Measurements from ENCODE around the gene CALML6.

CALML6 gene

DNA sequence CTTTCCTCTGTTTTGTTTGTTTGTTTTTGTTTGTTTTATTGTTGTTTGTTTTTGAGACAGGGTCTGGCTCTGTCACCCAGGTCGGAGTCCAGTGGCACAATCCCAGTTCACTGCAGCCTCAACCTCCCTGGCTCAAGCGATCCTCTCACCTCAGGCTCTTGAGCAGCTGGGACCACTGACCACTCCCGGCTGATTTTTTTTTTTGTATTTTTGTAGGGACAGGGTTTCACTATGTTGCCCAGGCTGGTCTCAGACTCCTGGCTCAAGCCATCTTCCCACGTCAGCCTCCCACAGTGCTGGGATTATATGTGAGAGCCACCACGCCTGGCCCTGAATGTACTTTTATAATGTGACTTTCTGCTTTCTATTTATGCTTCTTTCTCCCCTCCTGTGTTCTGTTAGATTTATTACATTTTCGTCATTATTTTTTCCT lies 5.0 kb upstream of the CALML6 start:
- DNase-seq (ENCODE audit: insufficient read length, low spot score) (no peak), FAIRE-seq (no peak)

- FAIRE-seq = no peak
- no peak for DNase-seq (ENCODE audit: insufficient read length, low spot score)
These were observed 4.3 kb upstream of the CALML6 start for GRCh38 chr1:1910651-1911331.

DNA sequence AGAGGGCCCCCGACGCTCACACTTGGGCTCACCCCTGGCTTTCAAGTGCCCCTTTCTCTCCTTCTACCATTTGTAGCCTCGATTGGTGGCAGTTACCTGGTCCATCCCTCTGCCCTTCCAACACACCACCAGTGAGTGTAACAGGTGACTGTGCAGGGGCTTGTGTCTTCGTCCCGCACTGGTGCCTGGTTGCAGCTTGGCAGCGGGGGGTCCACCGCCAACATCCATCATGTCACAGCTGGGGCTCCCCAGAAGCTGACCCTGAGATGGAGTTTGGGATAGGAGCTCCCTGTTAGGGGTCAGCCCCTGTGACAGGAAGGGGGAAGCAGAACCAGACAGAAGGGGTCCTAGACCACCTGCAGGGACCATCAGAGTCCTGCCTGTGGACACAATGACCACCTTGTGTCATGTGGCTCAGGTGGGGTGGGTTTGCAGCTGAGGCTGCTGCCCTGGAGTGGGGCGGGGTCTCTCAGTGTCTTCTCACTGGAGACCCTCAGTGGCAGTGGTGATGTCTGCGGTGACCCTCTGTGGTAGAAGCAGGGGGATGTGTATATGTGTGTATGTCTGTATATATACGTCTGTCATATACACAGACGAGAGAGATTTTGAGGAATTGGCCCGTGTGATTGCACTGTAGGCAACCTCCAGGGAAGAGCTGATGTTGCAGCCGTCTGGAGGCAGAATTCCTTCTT lies 3.6 kb upstream of the CALML6 start:
- FAIRE-seq = no peak

GRCh38 chr1:1914101-1914970 lies 724 bp upstream of the CALML6 start:
- DNase-seq (ENCODE audit: insufficient read length, low spot score) (no peak), FAIRE-seq (no peak)

More for the DNA sequence above, 3.6 kb upstream of the CALML6 start:
- no peak for DNase-seq (ENCODE audit: insufficient read length, low spot score)

DNA sequence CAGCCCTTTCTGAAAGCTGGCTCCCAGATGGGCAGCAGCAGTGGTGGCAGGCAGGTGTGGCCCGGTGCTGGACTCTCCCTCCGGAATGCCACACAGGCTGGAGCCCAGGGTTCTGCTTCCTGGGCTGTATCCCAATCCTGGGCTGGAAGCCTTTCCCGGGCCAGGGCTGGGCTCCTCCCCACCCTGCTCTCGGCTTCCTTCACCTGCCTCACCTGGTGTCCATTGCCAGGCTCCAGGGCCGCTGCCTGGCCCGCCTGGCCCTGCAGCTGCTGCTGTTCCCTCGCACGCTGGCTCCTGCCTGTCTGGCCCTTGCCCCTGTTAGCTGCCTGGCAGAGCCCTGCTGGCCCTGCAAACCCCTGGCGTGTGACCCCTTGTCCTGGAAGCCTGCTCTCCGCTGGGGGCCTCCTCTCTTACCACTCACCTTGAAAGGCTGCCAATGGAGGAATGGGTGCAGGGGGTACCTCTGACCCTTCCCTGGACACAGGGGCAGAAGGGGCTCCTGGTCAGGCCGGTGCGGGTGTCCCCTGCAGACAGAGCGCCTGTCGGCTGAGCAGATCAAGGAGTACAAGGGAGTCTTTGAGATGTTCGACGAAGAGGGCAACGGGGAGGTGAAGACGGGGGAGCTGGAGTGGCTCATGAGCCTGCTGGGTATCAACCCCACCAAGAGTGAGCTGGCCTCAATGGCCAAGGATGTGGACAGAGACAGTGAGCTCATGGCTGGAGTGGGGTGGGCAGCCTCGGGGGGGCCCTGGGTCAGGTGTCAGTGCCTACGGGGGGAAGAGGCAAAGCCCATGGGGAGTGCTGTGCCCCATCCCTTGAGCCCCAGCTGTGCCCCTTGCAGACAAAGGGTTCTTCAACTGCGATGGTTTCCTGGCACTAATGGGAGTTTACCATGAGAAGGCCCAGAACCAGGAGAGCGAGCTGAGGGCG lies 1.1 kb downstream of the CALML6 start:
- no peak for FAIRE-seq
- no peak for DNase-seq (ENCODE audit: insufficient read length, low spot score)

GRCh38 chr1:1916851-1917251 lies 1.8 kb downstream of the CALML6 start:
- FAIRE-seq (no peak), DNase-seq (ENCODE audit: insufficient read length, low spot score) (no peak)

GRCh38 chr1:1917304-1917976 lies 2.4 kb downstream of the CALML6 start:
- no peak for FAIRE-seq
- DNase-seq (ENCODE audit: insufficient read length, low spot score) = no peak

DNA sequence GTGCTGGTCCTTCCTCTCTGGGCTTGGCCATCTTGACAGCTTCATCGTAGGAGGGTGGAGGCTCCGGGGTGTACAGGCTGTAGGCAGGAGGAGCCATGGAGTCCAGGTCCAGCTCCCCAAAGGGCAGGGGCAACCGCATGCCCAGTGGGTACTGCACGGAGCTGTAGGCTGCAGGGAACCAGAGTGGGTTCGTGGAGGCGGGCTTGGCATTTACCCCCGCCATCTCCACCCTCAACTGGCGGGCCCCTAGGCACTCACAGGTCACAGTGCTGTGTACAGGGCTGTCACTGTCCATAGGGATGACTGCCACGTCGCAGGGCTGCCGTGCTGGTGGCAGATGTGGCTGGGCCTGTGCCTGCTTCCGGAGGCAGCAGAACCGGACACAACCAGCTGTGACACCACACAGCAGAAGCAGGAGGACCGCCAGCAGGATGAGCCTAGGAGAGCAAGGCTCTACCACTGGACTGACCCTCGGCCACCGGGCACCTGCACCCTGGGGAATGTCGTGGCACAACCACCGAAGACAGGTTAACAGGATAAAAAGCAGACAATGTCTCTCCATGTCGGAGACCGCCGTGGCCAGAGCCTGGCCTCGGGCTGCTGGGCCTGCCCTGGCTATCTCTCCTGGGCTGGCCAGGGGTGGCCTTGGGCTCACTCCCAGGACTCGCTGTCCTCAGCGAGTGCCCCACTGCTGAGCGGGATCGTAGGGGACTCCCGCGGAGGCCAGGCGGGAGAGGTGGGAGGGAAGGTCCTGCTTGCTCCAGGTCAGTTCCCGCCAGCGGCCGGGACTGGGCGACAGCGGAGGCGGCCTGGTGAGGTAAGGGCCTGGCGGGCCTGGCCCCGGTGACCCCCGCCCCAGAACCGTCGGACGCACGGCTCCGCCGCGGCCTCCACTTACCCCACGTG lies 3.2 kb downstream of the CALML6 start:
- FAIRE-seq (no peak), DNase-seq (ENCODE audit: insufficient read length, low spot score) (no peak)

GRCh38 chr1:1918901-1919303 lies 3.8 kb downstream of the CALML6 start, which contains the start of gene TMEM52:
TSS of gene TMEM52 (minus strand) at chr1:1919279. CDS start at chr1:1919265, 14 bp downstream.
- no peak for DNase-seq (ENCODE audit: insufficient read length, low spot score)
- no peak for FAIRE-seq

- FAIRE-seq (peak; percentile 94), DNase-seq (ENCODE audit: insufficient read length, low spot score) (peak; percentile 99)
These were observed 4.4 kb downstream of the CALML6 start for GRCh38 chr1:1919304-1920056.

DNA sequence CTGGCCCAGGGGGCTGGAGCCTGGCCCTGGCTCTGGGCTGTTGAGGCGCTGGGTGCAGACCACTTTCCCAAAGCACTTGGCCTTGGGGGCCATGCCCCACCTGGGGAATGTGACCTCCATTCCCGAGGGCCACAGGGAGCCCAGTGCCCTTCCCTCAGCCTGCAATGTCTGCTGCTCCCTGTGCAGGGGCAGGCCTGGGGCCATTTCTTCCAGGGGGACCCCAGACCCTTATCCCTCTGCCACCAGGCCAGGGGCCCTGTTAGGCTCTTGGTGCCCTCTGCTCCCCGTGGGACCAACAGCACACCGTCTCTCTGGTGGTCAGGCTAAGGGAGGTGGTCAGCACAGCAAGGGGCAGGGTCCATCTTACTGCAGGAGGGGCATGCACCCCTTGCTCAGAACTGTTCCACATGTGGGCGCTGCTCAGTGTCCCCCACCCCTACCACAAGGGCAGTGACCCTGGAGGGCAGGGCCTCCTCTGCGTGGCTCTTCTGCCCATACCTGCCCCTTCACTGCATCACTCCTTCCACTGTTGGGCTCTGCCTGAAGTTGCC lies 5.1 kb downstream of the CALML6 start:
- FAIRE-seq = no peak
- DNase-seq (ENCODE audit: insufficient read length, low spot score) = no peak

GRCh38 chr1:1920608-1921458 lies 5.8 kb downstream of the CALML6 start:
- no peak for DNase-seq (ENCODE audit: insufficient read length, low spot score)
- FAIRE-seq = no peak

- FAIRE-seq = no peak
- no peak for DNase-seq (ENCODE audit: insufficient read length, low spot score)
These were observed 6.4 kb downstream of the CALML6 start for GRCh38 chr1:1921459-1921862.

DNA sequence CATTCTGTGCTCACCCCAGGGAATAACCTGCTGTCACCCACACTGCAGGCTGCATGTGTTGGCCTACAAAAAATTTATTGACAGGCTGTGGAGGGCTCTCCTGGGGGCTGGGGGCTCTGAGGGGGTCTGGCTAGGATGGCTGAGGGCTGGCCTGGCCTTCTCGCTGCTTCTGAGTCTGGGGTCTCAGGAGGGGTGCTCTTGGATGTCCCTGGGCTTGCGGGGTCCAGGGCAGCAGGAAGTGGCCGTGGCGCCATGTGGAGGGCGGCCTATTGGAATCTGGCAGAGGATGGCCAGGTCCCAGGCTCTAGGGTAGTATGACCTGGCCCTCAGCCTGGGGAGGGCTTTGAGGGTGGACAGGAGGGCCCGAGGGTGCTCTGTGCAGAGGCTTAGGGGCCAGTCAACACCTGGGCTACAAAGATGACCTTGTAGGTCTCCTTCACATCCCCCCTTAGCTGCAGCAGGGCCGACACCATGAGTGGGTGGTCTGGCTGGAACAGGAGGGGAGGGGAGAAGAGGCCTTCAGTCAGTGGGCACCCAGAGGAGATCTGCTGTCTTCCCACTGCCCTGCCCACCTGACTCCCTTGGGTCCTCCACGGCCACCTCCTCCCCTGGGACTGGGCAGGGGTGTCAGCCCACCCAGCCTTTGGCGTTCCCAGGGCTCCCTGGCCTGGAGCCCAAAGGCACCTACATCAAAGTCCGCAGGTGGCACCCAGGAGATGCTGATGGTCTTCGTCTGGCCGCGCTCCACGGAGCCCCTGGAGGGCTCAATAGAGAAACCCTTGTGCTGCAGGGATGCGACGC lies 7.0 kb downstream of the CALML6 start:
- DNase-seq (ENCODE audit: insufficient read length, low spot score) (no peak), FAIRE-seq (no peak)

DNA sequence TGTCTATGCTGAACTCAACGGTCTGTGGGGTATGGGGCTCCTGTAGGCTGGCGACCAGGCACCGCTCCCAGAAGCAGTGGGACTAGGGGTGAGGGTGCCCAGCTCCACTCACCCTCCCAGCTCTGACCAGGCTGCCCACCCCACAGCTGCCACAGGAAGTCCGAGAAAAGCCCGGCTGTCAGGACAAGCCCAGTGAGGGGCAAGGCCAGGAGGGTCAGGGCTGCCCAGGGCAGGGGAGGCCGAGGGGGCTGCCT lies 7.6 kb downstream of the CALML6 start:
- FAIRE-seq (no peak), DNase-seq (ENCODE audit: insufficient read length, low spot score) (no peak)

Data from GM19239 (cell line).